Colon (tissue), 2 donors: ENCODE results near the gene TRIM74.
"Not testable (repeated sequence)": the region's sequence is repeated elsewhere in the genome, so short reads cannot be mapped to it uniquely, and the experiment has no call there.

Experiments used
- FAIRE-seq: peaks from 2 replicates; lab custom pipeline; 2012; peaks lifted over from hg19 to GRCh38; lab: Jason Lieb, UNC
- donor health status: control.
- donor health status: control.

The TRIM74 gene

GRCh38 chr7:72954563-72955198, 14.6 kb downstream of the TRIM74 start:
- FAIRE-seq, result not testable (repeated sequence)

GRCh38 chr7:72953901-72954562, 15.2 kb downstream of the TRIM74 start:
- not testable (repeated sequence) for FAIRE-seq

- not testable (repeated sequence) for FAIRE-seq
Observed at GRCh38 chr7:72950432-72950831, 18.8 kb downstream of the TRIM74 start.

GRCh38 chr7:72949686-72950085, 19.6 kb downstream of the TRIM74 start:
- not testable (repeated sequence) for FAIRE-seq

- not testable (repeated sequence) for FAIRE-seq
Observed at GRCh38 chr7:72949276-72949675, 20.0 kb downstream of the TRIM74 start.

GRCh38 chr7:72948714-72949113, 20.6 kb downstream of the TRIM74 start:
- FAIRE-seq, result not testable (repeated sequence)

- not testable (repeated sequence) for FAIRE-seq
Observed at GRCh38 chr7:72946130-72946745, 23.0 kb downstream of the TRIM74 start.

GRCh38 chr7:72945597-72945996, 23.7 kb downstream of the TRIM74 start:
- FAIRE-seq, result not testable (repeated sequence)

GRCh38 chr7:72944937-72945336, 24.3 kb downstream of the TRIM74 start:
- FAIRE-seq, result not testable (repeated sequence)

- FAIRE-seq, result not testable (repeated sequence)
Observed at GRCh38 chr7:72942956-72943355, 26.3 kb downstream of the TRIM74 start.

- not testable (repeated sequence) for FAIRE-seq
Observed at GRCh38 chr7:72942022-72942705, 27.1 kb downstream of the TRIM74 start.

GRCh38 chr7:72928216-72928615, 41.0 kb downstream of the TRIM74 start:
- FAIRE-seq, result not testable (repeated sequence)

- FAIRE-seq, result not testable (repeated sequence)
Observed at GRCh38 chr7:72927791-72928190, 41.5 kb downstream of the TRIM74 start.

- no peak for FAIRE-seq
Observed at GRCh38 chr7:72925546-72926120, 43.6 kb downstream of the TRIM74 start.

- FAIRE-seq, result no peak
Observed at GRCh38 chr7:72924733-72925545, 44.3 kb downstream of the TRIM74 start, which contains the start of gene POM121. Gene POM121, plus strand, starts transcription at chr7:72925095. Its CDS starts 27 bp downstream, at chr7:72925122.

- FAIRE-seq, result no peak
Observed at GRCh38 chr7:72924386-72924732, 44.9 kb downstream of the TRIM74 start.

GRCh38 chr7:72919256-72919775, 50.0 kb downstream of the TRIM74 start:
- FAIRE-seq, result no peak

GRCh38 chr7:72914756-72915525, 54.3 kb downstream of the TRIM74 start:
- FAIRE-seq, result not testable (repeated sequence)

- not testable (repeated sequence) for FAIRE-seq
Observed at GRCh38 chr7:72913750-72914149, 55.5 kb downstream of the TRIM74 start.

GRCh38 chr7:72911395-72911794, 57.9 kb downstream of the TRIM74 start:
- not testable (repeated sequence) for FAIRE-seq
